Fibroblast of lung (primary cell): ENCODE results near the gene GBA3. TPM values are rescaled to one million over a fixed set of nuclear protein-coding genes. Genes with fewer than 3 reads are reported as not detected.

ENCODE experiments used
- DNase-seq, 2 donors: peaks; one replicate each; pipeline versions ENCODE4 v3.0.0 to v3.0.0-alpha.2; 2010; ENCODE audit warnings: low read depth in 2 of 2
- H2AFZ ChIP-seq: 2 replicates; pipeline ENCODE4 v1.5.1; 2012; ENCODE audit warnings: low read length, control low read depth, inconsistent platforms
- H3K27ac ChIP-seq: 2 replicates; pipeline ENCODE4 v1.5.1; 2011; ENCODE audit warnings: low read length, control low read depth; ENCODE audit not compliant: insufficient read depth
- H3K27me3 ChIP-seq: 2 replicates; pipeline ENCODE4 v1.5.1; 2011; ENCODE audit warnings: mild to moderate bottlenecking, low read length; ENCODE audit not compliant: control insufficient read depth, insufficient read depth
- H3K36me3 ChIP-seq: 2 replicates; pipeline ENCODE4 v1.5.1; 2011; ENCODE audit warnings: low read length; ENCODE audit not compliant: control insufficient read depth, insufficient read depth
- H3K4me1 ChIP-seq: 2 replicates; pipeline ENCODE4 v1.5.1; 2011; ENCODE audit warnings: low read length; ENCODE audit not compliant: control insufficient read depth, insufficient read depth; ENCODE audit errors: extremely low read depth
- H3K4me2 ChIP-seq: 2 replicates; pipeline ENCODE4 v1.5.1; 2011; ENCODE audit warnings: low read length, control low read depth; ENCODE audit not compliant: insufficient read depth; ENCODE audit errors: extremely low read depth
- H3K4me3 ChIP-seq, 4 experiments: fragments of 200-600 bp in 1 of 4; sonication (generic) in 1 of 4; replicated peaks in 1 of 4; 2 replicates each; pipeline ENCODE4 v1.5.1; 2011 to 2016; ENCODE audit warnings: low read length in 4 of 4, low read depth in 3 of 4, mild to moderate bottlenecking in 3 of 4, control low read depth in 2 of 4, inconsistent platforms in 1 of 4, mixed read lengths in 1 of 4; ENCODE audit not compliant: insufficient read depth in 1 of 4; ENCODE audit errors: control extremely low read depth in 1 of 4
- H3K79me2 ChIP-seq: 2 replicates; pipeline ENCODE4 v1.5.1; 2012; ENCODE audit warnings: mild to moderate bottlenecking, low read length, inconsistent platforms; ENCODE audit not compliant: control insufficient read depth, insufficient read depth
- H3K9ac ChIP-seq: 2 replicates; pipeline ENCODE4 v1.5.1; 2011; ENCODE audit warnings: mild to moderate bottlenecking, low read length, control low read depth; ENCODE audit not compliant: insufficient read depth
- H3K9me3 ChIP-seq: 2 replicates; pipeline ENCODE4 v1.5.1; 2012; ENCODE audit warnings: low read depth, low read length; ENCODE audit not compliant: control insufficient read depth, insufficient read depth
- H4K20me1 ChIP-seq: 2 replicates; pipeline ENCODE4 v1.5.1; 2011; ENCODE audit warnings: low read length; ENCODE audit not compliant: control insufficient read depth, insufficient read depth; ENCODE audit errors: extremely low read depth
- EZH2 ChIP-seq: IDR thresholded peaks from 2 replicates; pipeline ENCODE4 v1.5.1; 2012; ENCODE audit warnings: low read length, control low read depth, mild to moderate bottlenecking; ENCODE audit errors: missing control alignments
- polyA plus RNA-seq, 2 donors: library from polyadenylated mRNA; depleted of rRNA in 1 of 2; stranded (reverse) in 1 of 2; unstranded in 1 of 2; fragments of >200 nt; gene quantifications; 2 replicates each; pipeline ENCODE4 v1.2.1, GENCODE V29; 2011 to 2012; ENCODE audit warnings: missing spikeins in 1 of 2
- total RNA-seq: library from RNA; depleted of rRNA; stranded (reverse); fragments of >200 nt; gene quantifications from 2 replicates; pipeline ENCODE4 v1.2.1, GENCODE V29; 2014
- TF ChIP-seq, protein P1 (sequence below), 2 donors: IDR thresholded peaks in 1 of 2; conservative IDR thresholded peaks in 1 of 2; 1 replicate in 1 of 2; 2 replicates in 1 of 2; pipeline ENCODE4 v1.5.1; 2011 to 2012; ENCODE audit warnings: low read length in 2 of 2, control low read depth in 1 of 2, inconsistent platforms in 1 of 2, low read depth in 1 of 2, mild to moderate bottlenecking in 1 of 2

GBA3 gene
- total and polyA plus RNA-seq, 2 donors (not counting 1 experiment from before 2014, with no cell fraction given), result not detected

- no peaks in the 10 kb centered on the region for H3K27me3 ChIP-seq
- no peak overlapping the region for H3K4me3 ChIP-seq
- H2AFZ ChIP-seq, result no peak overlapping the region
- no peaks in the 10 kb centered on the region for H3K36me3 ChIP-seq
- H3K9ac ChIP-seq, result no peak overlapping the region
- no peak overlapping the region for H3K4me2 ChIP-seq
- H3K9me3 ChIP-seq, result no peaks in the 10 kb centered on the region
- no peak for TF ChIP-seq EZH2
- TF ChIP-seq, protein P1, sequence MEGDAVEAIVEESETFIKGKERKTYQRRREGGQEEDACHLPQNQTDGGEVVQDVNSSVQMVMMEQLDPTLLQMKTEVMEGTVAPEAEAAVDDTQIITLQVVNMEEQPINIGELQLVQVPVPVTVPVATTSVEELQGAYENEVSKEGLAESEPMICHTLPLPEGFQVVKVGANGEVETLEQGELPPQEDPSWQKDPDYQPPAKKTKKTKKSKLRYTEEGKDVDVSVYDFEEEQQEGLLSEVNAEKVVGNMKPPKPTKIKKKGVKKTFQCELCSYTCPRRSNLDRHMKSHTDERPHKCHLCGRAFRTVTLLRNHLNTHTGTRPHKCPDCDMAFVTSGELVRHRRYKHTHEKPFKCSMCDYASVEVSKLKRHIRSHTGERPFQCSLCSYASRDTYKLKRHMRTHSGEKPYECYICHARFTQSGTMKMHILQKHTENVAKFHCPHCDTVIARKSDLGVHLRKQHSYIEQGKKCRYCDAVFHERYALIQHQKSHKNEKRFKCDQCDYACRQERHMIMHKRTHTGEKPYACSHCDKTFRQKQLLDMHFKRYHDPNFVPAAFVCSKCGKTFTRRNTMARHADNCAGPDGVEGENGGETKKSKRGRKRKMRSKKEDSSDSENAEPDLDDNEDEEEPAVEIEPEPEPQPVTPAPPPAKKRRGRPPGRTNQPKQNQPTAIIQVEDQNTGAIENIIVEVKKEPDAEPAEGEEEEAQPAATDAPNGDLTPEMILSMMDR (conservative IDR thresholded peaks at IDR 0.05 in 1 of 2, IDR thresholded peaks at IDR 0.05 in 1 of 2; ENCODE audit: low read depth in 1 of 2, low read length in 2 of 2), result no peak
- DNase-seq, result peak in 1 of 2 donors; percentile 18
- no peak overlapping the region for H3K27ac ChIP-seq
- H4K20me1 ChIP-seq, result no peaks in the 10 kb centered on the region
- no peaks in the 10 kb centered on the region for H3K4me1 ChIP-seq
- H3K79me2 ChIP-seq, result no peaks in the 10 kb centered on the region
Observed at GRCh38 chr4:22661443-22661842, 31.3 kb upstream of the GBA3 start.

GRCh38 chr4:22667332-22667940 lies 25.3 kb upstream of the GBA3 start:
- no peak overlapping the region for H2AFZ ChIP-seq
- no peak for TF ChIP-seq EZH2
- TF ChIP-seq, protein P1 (conservative IDR thresholded peaks at IDR 0.05 in 1 of 2, IDR thresholded peaks at IDR 0.05 in 1 of 2; ENCODE audit: low read depth in 1 of 2, low read length in 2 of 2), result no peak
- peak in 1 of 2 donors; percentile 28 for DNase-seq

GRCh38 chr4:22668301-22668700 lies 24.4 kb upstream of the GBA3 start:
- peak overlapping the region in 2 of 4 experiments; percentile 18 to 32 for H3K4me3 ChIP-seq
- no peaks in the 10 kb centered on the region for H3K79me2 ChIP-seq
- H3K4me1 ChIP-seq, result no peaks in the 10 kb centered on the region
- H3K36me3 ChIP-seq, result no peaks in the 10 kb centered on the region
- DNase-seq, result peak; percentile 67 to 88
- no peaks in the 10 kb centered on the region for H4K20me1 ChIP-seq
- no peaks in the 10 kb centered on the region for H3K27me3 ChIP-seq
- no peak overlapping the region for H3K4me2 ChIP-seq
- no peak overlapping the region for H3K27ac ChIP-seq
- no peak for TF ChIP-seq EZH2
- TF ChIP-seq, protein P1 (conservative IDR thresholded peaks at IDR 0.05 in 1 of 2, IDR thresholded peaks at IDR 0.05 in 1 of 2; ENCODE audit: low read depth in 1 of 2, low read length in 2 of 2), result no peak
- H3K9me3 ChIP-seq, result no peaks in the 10 kb centered on the region
- H3K9ac ChIP-seq, result no peak overlapping the region
- H2AFZ ChIP-seq, result no peak overlapping the region

More at GRCh38 chr4:22667332-22667940, 25.3 kb upstream of the GBA3 start:
- Histone ChIP-seq H3K4me1 (no peaks in the 10 kb centered on the region), H3K9ac (no peak overlapping the region), H4K20me1 (no peaks in the 10 kb centered on the region), H3K4me3 (no peak overlapping the region), H3K4me2 (no peak overlapping the region), H3K9me3 (no peaks in the 10 kb centered on the region), H3K27ac (no peak overlapping the region), H3K27me3 (no peaks in the 10 kb centered on the region), H3K79me2 (no peaks in the 10 kb centered on the region), H3K36me3 (no peaks in the 10 kb centered on the region)
